NCI-H526 (cell line): ENCODE results near the gene AMPH.
A peak's percentile ranks its signal among the peaks of the same experiment; 100 is the strongest.
"Not testable (repeated sequence)": the region's sequence is repeated elsewhere in the genome, so short reads cannot be mapped to it uniquely, and the experiment has no call there.

Source experiments
- DNase-seq, 2 experiments: peaks; one replicate each; lab custom pipeline; 2025; lab: John Stamatoyannopoulos, UW

AMPH gene

DNA sequence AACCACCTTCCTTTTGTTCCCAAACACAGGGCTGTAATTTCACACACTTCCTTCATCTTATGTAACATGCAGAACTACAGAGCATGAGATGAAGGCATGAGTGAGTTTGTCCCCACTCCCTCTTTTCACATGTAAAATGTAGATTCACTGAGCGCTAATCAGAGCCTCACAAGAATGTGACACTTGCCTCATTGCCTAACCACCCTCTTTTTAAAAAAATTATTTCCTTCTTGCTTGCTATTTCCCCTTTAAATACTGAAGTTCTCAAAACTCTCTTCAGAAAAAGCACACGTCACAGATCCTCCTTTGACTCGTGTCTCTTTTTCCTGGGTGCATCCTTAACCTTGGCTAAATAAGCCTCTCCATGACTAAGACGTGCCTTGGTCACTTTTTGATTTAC lies 236.5 kb downstream of the AMPH start:
- DNase-seq = no peak

DNA sequence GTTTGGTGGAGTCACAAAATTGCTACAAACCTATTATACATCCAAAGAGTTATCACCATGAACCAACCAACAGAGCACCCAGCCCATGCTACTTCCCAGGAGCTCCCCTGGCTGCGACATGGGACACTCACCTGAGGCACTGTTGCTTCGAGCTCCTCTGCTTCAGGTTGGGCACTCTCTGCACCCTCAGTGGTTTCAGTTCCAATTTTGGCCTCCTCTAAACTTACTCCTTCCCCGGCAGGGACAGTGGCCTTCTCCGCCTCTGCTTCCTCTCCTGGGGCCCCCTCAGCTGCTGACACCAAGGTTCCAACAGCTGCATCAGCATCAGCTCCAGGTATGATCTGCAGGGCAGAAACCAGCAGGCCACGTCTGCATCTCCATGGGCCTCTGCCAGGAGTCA lies 237.3 kb downstream of the AMPH start:
- DNase-seq = no peak

DNA sequence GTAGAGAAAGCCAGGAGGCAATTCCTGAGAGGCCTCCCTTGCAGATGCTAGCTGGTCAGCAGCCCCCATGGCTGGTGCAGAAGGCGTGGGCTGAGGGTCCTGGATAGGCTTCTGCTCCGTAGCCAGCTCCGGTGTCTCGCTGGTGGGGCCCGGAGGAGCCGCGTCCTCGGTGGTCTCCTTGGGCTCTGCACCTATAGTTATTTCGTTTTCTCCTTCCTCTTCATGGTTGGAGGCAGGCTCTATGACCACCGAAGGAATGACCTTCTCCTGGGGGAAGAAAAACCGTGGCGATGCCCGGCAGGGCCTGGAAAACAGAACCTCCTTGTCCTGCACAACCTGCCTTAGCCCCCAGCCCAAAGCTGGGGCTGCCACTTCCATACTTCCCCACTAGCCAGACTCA lies 239.4 kb downstream of the AMPH start:
- no peak for DNase-seq

DNA sequence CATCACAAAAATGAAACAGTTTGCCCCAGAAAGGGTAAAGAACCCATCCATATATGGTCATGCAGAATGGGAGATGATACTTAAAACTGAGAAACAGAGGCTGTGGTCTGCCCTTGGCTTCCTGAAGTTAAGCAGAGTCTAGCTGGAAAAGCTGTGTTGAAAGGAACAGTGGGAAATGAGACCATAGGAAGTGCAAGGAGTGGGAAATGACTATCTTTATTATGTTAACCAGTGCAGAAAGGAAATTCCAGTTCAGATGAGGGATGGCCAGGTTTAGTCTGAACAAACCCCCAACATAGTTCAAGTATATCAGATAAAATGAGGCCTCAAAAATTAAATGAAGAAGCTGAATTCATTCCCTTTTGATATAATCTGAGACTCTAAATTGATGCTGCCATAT lies 245.5 kb downstream of the AMPH start:
- DNase-seq = no peak

DNA sequence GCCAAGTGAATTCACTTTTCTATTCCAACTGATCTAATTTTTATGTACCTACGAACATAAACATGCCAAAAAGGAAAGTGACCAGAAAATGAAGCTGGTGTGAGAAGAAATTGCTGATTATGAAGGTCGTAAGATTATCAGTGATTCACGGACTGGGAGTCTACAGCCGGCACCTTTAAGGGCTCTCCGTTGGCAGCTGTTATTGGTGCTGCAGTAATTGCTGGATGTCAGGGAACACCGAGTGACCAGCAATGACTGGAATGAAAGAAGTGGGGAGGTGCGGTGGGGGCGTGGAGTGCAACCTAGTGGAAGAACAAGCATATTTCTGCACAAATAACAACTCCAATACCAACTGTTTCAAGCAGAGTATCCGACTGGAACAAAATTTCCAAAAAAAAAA lies 247.9 kb downstream of the AMPH start:
- no peak for DNase-seq

DNA sequence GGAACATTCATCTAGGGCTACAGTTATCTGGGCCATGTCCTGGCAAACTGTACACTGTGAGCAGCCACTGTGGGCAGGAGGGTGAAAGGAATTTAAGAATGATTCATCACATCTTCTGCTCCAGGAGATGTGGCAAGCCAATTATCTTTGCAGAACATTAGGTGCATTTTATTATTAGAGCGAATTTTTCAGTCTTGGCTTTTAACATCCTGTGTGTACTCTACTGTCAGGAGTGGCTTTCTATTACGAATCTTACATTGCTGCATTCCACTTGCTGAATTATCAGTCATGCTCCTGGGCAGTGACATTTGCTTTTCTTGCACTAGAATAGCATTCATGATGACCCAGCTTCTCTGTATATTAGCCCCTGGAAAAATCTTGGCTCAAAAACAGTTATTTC lies 248.5 kb downstream of the AMPH start:
- no peak for DNase-seq

DNA sequence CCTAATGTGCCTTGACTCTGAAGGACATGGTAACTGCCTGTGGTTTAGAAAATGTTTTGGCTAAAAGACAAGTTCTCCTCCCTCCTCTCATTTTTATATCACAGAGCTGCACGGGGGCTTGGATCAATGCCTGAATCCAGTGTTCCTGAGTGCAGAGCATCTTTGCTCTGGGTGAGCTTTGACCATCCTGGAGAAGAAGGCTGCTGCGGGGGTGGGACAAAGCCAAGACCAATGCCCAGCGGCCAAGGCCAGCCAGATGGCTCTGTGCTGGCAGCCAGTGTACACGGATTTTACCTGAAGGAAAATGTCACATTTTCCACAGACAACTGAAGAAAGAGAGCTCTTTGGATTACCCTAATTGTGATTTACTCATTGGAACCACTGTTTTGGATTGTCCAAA lies 255.7 kb downstream of the AMPH start:
- no peak for DNase-seq

DNA sequence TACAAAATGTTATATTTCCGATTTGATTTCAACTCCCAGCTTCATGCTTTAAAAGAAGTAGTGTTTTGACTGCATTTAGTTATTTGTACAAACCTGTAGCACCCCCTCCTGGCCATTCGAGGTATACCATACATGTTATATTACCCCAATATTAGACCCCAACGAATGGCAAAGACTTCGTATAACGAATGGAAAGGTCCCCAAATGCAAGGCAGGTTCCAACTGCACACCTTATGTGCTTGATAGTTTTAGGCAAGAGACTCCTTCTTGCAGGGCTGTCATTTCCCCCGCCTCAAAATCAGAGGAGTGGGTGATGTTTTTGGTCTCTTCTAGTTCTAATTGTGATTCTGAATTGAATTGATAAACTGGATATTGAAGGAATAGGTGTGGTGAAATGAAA lies 256.7 kb downstream of the AMPH start:
- peak in 1 of 2 experiments; percentile 50 for DNase-seq

DNA sequence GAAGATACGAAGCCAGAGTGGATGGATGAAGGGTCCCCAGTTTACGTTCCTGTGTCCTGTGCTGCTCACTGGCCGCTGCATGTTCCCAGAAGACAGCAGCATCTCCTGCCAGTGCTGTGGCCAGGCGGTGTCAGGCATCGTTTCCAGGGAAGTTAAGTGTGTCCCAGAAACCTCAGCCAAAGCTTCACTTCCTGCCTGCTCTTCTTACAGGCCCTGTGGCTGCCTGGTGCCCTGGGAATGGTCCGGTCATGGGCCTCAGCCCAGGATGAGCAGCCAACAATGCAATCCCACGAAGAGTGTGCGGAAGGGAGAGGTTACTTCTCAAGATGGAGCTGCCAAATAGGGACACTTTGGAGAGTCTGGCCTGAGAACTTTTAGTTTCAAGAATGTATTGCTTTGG lies 258.0 kb downstream of the AMPH start:
- DNase-seq = no peak

DNA sequence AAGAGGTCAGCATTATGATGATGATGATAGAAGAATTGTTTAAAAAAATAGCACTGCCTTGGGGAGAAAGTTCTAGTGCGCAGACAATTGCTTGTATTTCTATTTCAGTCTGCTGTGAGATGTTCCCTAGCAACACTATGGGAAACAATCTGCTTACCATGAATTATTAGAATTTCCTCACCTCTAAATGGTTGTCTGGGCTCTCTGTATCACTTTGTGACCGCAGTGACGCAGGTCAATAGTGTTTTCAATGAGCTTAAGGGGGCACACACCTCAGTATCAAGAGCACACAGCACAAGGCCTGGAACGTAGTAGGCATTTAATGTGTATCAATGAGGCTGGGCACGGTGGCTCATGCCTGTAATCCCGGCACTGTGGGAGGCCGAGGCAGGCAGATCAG lies 258.9 kb downstream of the AMPH start:
- no peak for DNase-seq

DNA sequence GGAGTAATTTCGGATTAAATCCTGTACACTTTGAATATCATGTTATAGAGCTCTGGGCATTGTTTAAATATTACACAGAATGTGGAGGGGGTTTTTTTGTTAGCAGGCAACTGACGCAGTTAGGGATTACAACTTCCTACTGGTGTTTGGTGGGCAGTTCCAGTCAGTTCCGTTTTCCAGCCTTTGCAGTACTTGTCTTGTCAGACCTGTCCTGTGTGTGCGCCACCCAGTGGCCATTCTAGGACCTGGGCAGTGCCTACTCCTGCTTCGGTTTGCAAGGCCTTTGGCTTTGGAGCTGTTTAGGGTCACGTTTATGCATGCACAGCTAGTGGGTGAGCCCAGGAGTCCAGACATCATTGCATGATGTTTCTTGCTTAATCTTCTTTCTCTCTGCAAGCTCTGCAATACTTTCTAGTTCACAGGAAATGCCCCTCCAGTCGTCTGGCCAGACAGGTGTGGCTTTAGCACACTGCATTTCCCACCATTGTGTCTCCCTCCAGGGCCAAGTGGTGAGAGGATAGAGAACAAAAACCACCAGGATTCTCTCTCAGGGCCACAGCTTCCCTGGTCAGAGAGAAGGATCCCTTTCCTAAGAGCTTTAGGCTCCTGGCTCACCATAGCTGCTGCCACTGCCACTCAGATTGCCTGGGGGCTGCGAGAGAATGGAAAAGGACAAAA lies 261.2 kb downstream of the AMPH start:
- peak; percentile 73 to 88 for DNase-seq

DNA sequence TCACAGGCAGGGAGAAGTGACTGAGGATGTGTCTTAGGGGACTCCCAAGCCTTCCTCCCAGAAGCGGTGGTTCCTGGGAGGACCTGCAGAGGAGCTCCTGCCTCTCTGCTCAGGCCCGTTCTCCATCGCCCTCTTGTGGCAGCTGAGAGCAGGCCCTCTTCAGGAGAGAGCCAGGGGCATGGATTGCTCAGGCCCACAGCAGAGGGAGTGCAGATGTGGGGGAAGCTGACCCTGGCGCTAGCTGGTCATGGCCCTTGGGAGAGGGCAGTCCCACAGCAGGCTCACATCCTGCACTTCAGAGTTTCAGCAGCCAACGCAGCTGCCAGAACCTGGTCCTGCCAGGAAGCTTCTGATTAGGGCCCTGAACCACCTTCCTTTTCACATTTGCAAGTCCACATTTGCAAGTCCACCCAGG lies 263.0 kb downstream of the AMPH start:
- DNase-seq = peak; percentile 29 to 70

DNA sequence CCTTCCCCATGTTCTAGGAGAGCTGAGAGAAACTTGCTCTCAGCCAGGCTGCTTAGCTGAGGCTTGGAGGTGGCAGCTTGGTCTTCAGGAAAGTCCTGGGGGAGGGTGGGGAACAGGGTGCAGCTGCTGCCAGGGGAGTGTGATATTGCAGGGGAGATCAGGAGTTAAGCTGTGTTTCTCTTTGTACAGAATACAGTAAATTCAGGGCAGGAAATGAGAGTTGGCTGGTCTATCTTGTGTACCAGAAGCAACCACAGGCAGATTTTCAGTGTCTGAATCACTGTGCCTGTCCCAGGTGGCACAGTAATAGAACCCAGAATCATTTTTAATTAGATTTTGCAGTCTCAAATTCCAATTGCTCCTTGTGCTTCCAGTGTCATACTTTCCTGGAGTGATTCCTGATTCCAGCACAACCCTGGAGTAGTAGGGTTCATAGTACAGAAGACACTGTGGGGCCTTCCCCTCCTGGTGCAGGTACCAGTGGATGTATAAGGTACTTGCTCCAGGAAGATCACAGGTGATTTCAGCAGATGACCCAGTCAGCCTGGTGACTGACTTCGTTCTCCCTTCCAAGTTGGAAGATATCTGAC lies 263.8 kb downstream of the AMPH start:
- no peak for DNase-seq

DNA sequence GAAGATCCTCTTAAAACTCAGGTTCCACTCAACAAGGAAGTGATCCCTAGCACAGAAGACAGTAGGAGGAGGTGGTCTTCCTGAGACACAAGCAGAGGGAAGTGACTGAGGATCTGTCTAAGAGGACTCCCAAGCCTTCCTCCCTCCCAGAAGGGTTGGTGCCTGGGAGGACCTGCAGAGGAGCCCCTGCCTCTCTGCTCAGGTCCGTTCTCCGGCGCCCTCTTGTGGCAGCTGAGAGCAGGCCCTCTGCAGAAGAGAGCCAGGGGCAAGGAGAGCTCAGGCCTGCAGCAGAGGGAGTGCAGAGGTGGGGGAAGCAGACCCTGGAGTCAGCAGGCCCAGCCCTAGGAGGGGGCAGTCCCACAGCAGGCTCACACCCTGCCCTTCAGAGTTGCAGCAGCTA lies 267.8 kb downstream of the AMPH start:
- peak in 1 of 2 experiments; percentile 39 for DNase-seq

DNA sequence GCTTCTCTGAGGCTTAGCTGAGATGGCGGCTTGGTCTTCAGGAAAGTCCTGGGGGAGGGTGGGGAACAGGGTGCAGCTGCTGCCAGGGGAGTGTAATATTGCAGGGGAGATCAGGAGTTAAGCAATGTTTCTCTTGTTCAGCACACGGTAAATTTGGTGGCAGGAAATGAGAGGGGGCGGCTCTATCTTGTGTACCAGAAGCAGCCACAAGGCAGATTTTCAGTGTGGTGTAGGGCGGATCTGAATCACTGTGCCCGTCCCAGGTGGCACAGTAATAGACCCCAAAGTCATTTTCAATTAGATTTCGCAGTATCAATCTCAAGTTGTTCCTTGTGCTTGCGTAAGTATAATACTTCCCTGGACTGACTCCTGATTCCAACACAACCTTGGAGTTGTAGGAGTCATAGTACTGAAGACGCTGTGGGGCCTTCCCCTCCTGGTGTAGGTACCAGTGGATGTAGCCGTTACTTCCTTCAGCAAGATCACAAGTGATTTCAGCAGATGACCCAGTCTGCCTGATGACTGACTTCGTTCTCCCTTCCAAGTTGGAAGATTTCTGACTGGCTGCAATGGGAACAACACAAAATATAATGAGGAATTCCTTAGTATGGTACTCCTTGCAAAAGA lies 268.4 kb downstream of the AMPH start:
- DNase-seq = not testable (repeated sequence)

DNA sequence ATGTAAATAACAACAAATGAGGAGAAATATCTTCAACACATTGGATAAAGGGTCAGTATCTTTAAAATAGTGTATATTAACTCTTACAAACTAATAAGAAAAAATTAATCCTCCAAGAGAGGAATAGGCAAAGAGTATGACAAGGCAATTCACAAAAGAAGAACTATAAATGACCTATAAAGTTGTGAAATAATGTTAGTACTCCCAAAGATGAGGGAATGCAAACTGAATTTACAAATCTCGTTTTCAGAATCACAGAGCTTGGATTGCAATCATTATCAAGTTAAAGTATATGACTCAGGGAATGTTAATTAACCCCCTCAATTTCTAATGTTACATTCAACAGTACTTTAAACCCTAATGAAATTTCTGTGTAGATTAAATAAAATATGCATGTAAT lies 270.4 kb downstream of the AMPH start:
- no peak for DNase-seq

DNA sequence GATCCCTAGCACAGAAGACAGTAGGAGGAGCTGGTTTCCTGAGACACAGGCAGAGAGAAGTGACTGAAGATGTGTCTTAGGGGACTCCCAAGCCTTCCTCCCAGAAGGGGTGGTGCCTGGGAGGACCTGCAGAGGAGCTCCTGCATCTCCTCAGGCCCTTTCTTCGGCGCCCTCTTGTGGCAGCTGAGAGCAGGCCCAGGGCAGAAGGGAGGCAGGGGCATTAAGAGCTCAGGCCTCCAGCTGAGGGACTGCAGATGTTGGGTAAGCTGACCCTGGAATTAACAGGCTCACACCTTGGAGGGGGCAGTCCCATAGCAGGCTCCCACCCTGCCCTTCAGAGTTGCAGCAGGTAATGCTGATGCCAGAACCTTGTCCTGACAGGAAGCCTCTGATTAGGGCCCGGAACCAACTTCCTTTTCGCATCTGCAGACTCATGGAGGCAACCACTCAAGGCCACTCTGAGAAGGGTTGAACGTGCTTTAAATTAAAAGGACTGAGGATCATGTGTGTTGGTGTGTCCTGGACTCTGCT lies 272.0 kb downstream of the AMPH start:
- peak in 1 of 2 experiments; percentile 46 for DNase-seq

DNA sequence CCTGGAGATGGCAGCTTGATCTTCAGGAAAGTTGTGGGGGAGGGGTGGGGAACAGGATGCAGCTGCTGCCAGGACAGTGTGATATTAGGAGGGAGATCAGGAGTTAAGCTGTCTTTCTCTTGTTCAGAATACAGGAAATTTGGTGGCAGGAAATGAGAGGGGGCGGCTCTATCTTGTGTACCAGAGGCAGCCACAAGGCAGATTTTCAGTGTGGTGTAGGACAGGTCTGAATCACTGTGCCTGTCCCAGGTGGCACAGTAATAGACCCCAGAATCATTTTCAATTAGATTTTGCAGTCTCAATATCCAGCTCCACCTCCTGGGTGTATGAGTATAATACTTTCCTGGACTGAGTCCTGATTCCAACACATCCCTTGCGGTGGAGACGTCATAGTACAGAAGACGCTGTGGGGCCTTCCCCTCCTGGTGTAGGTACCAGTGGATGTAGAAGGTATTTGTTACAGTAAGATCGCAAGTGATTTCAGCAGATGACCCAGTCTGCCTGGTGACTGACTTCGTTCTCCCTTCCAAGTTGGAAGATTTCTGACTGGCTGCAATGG lies 272.8 kb downstream of the AMPH start:
- not testable (repeated sequence) for DNase-seq

DNA sequence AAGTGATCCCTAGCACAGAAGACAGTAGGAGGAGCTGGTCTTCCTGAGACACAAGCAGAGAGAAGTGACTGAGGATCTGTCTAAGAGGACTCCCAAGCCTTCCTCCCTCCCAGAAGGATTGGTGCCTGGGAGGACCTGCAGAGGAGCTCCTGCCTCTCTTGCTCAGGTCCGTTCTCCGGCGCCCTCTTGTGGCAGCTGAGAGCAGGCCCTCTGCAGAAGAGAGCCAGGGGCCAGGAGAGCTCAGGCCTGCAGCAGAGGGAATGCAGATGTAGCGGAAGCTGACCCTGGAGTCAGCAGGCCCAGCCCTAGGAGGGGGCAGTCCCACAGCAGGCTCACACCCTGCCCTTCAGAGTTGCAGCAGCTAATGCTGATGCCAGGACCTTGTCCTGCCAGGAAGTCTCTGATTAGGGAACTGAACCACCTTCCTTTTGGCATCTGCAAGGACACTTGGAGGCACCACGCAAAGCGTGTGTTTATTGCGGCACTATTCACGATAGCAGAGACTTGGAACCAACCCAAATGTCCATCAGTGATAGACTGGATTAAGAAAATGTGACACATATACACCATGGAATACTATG lies 276.8 kb downstream of the AMPH start:
- peak in 1 of 2 experiments; percentile 37 for DNase-seq

DNA sequence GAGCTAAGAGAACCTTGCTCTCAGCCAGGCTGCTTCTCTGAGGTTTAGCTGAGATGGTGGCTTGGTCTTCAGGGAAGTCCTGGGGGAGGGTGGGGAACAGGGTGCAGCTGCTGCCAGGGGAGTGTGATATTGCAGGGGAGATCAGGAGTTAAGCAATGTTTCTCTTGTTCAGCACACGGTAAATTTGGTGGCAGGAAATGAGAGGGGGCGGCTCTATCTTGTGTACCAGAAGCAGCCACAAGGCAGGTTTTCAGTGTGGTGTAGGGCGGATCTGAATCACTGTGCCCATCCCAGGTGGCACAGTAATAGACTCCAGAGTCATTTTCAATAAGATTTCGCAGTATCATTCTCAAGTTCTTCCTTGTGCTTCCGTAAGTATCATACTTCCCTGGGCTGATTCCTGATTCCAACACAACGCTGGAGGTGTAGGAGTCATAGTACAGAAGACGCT lies 277.7 kb downstream of the AMPH start:
- not testable (repeated sequence) for DNase-seq

DNA sequence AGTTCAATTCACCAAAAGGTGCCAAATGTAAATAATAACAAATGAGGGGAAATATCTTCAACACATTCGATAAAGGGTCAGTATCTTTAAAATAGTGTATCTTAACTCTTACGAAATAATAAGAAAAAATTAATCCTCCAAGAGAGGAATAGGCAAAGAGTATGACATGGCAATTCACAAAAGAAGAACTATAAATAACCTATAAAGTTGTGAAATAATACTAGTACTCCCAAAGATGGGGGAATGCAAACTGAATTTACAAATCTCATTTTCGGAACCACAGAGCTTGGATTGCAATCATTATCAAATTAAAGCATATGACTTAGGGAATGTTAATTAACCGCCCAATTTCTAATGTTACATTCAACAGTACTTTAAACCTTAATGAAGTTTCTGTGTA lies 279.6 kb downstream of the AMPH start:
- DNase-seq = no peak

DNA sequence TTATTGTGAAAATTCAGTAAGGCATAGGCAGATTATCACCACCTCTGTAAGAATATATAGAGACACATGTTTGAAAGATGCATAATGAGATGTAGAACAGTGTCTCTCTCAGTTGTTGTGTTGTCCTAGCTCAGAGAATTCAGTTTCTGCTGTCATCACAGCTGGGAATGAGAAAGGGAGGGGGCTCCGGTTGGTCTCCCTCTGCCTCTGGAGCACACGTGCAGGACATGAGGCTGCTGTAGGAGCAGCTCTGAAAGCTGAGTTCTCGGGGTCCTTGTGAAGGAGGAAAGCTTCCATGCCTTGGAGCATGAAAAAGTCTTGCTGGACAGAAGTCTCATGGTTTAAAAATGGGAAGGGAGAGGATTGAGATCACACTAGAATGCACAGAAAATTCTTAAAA lies 280.4 kb downstream of the AMPH start:
- not testable (repeated sequence) for DNase-seq
